IPS-NIHi11 (cell line): ENCODE measurements around the gene C2orf92.
"Not testable (repeated sequence)": the region's sequence is repeated elsewhere in the genome, so short reads cannot be mapped to it uniquely, and the experiment has no call there.

ENCODE experiments used
- DNase-seq: peaks from one replicate; pipeline ENCODE4 v3.0.0; 2012; ENCODE audit warnings: mixed read lengths, low spot score

C2orf92 gene

GRCh38 chr2:97660044-97660774 is 9.3 kb upstream of the C2orf92 start:
- DNase-seq = no peak

DNA sequence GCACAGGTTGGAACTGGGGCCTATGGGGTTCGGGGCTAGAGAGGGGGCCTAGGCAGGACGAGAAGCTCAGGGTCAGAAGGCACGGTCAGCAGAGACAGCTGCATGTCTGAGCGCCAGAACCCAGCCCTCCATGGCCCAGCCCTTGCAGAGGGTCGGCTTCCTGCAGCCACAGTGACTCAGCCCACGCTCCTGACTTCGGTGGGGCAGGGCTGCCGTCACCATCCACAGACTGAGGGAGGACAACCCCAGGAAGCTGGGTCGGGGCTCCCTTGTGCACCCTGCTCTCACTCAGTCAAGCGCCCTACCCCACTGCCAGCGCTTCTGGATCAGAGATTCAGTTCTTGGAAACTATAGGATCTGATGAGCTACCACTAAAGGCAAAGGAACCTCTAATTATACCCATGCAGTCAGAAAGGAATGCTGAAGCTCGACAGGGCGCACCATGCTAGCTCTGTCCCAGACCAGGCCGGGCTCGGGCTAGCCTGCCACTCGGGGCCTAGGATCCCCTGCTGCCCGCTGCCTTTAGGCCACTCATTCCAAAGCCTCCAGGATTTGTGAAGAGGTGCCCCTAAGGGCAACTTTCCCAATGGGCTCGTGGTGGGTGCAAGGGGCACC is 8.6 kb upstream of the C2orf92 start:
- no peak for DNase-seq

GRCh38 chr2:97661927-97662326 is 7.6 kb upstream of the C2orf92 start:
- DNase-seq = no peak

DNA sequence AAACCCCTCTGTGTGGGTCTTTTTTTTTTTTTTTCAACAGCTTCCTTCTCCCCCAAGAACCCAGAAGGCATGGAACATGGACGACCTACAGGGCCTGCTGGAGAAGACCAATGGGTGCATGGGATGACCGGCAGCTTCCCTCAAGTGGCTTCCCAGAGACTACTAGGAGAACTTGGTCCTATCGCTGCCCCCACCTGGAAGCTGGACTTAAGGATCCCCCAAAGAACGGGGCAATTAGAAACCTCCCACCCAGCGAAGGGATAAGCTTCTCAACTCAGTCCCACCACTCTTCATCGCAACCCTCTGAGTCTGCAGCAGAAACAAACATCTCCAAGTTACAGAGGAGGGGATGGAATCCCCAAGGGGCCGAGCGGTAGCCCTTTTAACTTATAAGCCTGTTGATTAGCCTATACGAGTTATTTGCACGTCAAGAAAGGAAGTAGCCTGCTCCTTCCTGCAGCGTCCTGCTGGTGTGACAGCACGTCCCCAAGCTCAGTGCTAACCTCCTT is 7.1 kb upstream of the C2orf92 start:
- DNase-seq = no peak

- peak; percentile 83 for DNase-seq
Measured at GRCh38 chr2:97662895-97663625, 6.5 kb upstream of the C2orf92 start.

- no peak for DNase-seq
Measured at GRCh38 chr2:97663626-97663961, 5.9 kb upstream of the C2orf92 start.

DNA sequence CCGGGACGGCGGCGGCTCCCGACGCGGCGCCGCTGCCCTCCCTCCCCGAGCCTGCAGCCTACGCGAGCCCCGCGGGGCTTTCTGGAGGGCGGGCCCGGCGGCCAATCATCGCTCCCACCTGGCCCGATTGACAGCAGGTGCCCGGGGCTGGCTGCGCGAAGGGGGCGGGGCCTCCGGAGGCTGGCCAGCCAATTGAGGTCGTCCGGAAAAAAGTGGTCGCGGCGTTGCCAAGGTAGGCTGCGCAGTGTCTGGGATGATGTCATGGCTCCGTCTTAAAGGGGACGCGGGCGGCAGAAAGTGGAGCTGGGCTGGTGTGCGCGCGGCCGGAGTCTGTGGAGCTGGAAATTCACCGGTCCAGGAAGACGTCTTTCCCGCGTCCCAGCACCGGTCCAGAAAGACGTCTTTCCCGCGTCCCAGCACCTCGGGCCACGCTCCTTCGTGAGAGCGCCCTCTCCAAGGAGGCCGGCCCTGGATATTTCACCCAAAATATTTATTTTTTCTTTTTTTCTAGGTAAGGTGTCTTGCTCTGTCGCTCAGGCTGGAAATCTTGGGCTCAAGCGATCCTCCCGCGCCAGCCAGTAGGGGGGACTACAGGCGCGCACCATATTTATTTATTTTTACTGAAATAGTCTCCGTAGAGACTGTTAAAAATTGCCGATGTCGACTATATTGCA is 5.4 kb upstream of the C2orf92 start, which contains the start of gene ACTR1B:
ACTR1B (minus strand) TSS at position 83 of the 674 bp plus-strand sequence. CDS start 154 bp downstream, outside the sequence.
- DNase-seq = peak; percentile 98

GRCh38 chr2:97664636-97664970 is 4.9 kb upstream of the C2orf92 start:
- DNase-seq = no peak

GRCh38 chr2:97670471-97670870 is 958 bp downstream of the C2orf92 start:
- no peak for DNase-seq

- no peak for DNase-seq
Measured at GRCh38 chr2:97671526-97671925, 2.0 kb downstream of the C2orf92 start.

GRCh38 chr2:97672606-97673140 is 3.2 kb downstream of the C2orf92 start:
- not testable (repeated sequence) for DNase-seq

- peak; percentile 1 for DNase-seq
Measured at GRCh38 chr2:97673182-97673914, 3.8 kb downstream of the C2orf92 start.

DNA sequence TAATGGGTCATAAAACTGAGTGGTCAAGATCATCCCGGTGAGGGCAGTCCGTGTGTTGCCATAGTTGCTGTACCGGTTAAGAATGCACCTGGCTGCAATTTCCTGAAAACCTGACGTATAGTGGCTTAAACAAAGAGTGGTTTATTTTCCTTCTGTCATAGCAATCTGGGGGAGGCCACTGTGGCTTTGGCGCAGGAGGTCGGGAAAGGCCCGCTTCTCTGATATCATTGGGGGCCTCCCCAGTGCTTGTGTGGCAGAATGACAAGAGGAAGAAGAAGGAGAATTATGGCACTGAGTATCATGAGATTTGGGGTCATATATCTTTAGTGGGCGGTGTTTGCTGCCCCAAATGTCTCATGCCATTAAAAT is 4.4 kb downstream of the C2orf92 start:
- no peak for DNase-seq

- no peak for DNase-seq
Measured at GRCh38 chr2:97675430-97676113, 6.1 kb downstream of the C2orf92 start.

DNA sequence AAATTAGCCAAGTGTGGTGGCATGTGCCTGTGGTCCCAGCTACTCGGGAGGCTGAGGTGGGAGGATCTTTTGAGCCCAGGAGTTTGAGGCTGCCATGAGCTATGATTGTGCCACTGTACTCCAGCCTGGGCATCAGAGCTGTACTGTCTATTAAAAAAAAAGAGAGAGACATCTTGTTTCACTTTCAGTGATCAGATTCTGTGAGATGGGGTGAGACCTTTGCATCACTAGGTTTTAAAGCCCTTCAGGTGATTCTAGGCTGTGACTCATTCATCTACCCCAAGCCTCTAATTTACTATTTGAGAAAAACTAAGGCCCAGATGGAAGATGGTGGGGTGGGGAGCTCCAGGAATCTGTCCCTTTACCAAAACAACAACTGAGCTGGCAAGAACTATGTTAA is 7.1 kb downstream of the C2orf92 start:
- no peak for DNase-seq

GRCh38 chr2:97677480-97677879 is 8.0 kb downstream of the C2orf92 start:
- DNase-seq = no peak

DNA sequence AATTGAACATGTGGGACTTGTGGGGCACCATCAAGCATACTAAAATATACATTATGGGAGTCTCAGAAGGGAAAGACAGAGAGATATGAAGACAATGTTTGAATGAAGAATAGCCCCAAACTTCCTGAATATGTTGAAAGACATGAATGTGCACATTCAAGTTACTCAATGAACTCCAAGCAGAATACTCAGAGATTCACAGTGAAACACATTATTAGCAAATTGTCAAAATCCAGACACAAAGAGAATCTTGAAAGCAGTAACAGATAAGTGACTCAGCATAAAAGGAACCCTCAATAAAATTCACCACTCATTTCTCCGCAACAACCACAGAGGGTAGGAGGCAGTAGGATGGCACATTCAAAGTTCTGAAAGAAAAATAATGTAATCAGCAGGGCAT is 8.8 kb downstream of the C2orf92 start:
- no peak for DNase-seq

DNA sequence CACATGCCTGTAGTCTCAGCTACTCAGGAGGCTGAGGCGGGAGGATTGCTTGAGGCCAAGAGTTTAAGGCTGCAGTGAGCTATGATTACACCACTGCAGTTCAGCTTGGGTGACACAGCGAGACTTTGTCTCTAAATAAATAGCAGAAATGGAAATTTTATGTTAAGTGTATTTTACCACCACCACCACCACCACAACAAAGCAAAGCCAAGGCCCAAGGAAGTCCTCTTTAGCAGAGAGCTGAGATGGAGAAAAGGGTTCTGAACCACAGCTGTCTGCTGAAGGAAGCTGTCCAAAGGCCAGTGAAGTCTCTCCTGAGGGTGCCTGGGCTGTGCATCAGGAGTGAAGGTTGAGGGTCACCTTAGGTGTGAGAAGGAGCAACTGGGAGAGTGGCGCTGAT is 17.7 kb downstream of the C2orf92 start:
- not testable (repeated sequence) for DNase-seq

DNA sequence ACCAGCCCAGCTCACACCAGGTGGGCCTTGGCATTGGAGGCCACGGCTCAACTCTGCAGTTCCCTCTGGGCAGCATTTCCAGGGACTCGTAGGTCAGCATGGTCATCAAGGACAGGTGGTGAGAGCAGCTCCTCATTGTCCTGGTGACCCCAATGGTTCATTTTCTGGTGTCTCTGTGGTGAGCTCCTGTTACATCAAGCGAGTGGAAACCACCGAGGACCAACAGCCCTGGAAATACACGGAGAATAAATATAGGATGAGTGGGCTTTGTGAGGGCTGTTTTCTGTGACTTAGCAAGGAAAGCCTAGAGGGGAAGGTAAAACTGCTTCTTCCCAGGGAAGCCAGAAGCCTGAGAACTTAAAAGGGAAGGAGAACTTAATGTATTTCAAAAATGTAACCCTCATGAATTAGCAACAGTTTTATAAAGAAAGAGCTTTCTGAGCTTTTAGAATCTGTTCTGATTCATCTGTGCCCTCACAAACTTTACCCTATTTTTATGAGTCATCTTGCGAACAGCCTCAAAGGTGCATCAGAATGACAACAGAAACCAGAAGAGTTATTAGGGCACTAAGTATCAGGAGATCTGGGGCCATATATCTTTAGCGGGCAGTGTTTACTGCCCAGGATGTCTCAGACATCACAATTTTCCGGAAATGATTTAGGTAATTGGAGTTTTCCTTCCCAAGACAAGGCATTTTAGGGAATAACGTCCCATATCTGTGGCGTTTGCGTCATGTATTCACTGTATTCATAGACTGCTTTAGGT is 18.7 kb downstream of the C2orf92 start:
- DNase-seq = no peak

- peak; percentile 76 for DNase-seq
Measured at GRCh38 chr2:97691166-97691565, 21.7 kb downstream of the C2orf92 start.
